Measurements from ENCODE around the gene CACFD1. TPM values are rescaled to one million over a fixed set of nuclear protein-coding genes. Genes with fewer than 3 reads are reported as not detected.

CACFD1 gene
- total and polyA plus RNA-seq, 2 donors (not counting 3 experiments of a cell fraction or from before 2014, with no cell fraction given): 9.7 to 11.5 TPM

GRCh38 chr9:133424187-133424586, 35.6 kb upstream of the CACFD1 start:
- CTCF ChIA-PET: no interaction called here
- dilution Hi-C loops (cut with MboI; ENCODE audit: extremely low pct_ligation_motif_present, low sequenced_read_pairs) (no loop called here), intact Hi-C loops (cut with micrococcal nuclease) (no loop called here)

GRCh38 chr9:133425049-133425632, 34.6 kb upstream of the CACFD1 start:
- Histone ChIP-seq H3K36me3 (ENCODE audit: control insufficient read depth in 2 of 2, extremely low read depth in 1 of 2, insufficient read depth in 2 of 2, low read length in 2 of 2) (no peaks in the 10 kb centered on the region), H3K27me3 (ENCODE audit: control insufficient read depth in 2 of 2, insufficient read depth in 2 of 2, low read length in 2 of 2) (peaks cover 9 to 18% of the 10 kb centered on the region in 2 experiments), H3K9me3 (replicated peaks; ENCODE audit: control insufficient read depth, insufficient read depth, low read length) (no peaks in the 10 kb centered on the region), H3K27ac (ENCODE audit: insufficient read depth, low read depth, low read length) (no peak overlapping the region), H3K9ac (replicated peaks; ENCODE audit: extremely low read depth, insufficient read depth, low read length) (no peak overlapping the region), H3K4me3 (replicated peaks in 1 of 3; ENCODE audit: insufficient read depth in 1 of 3, low read depth in 1 of 3, low read length in 3 of 3) (no peak overlapping the region), H3K4me2 (ENCODE audit: insufficient read depth, low read length) (no peak overlapping the region), H3K9me1 (replicated peaks; ENCODE audit: control insufficient read depth, extremely low read depth, insufficient read depth, low read length) (no peaks in the 10 kb centered on the region), H3K79me2 (ENCODE audit: control insufficient read depth, insufficient read depth, low read length) (no peaks in the 10 kb centered on the region), H4K20me1 (replicated peaks; ENCODE audit: control insufficient read depth, extremely low read depth, insufficient read depth, low read length) (no peaks in the 10 kb centered on the region), H3K4me1 (ENCODE audit: control insufficient read depth, extremely low read depth, insufficient read depth, low read length) (no peaks in the 10 kb centered on the region), H2AFZ (ENCODE audit: low read depth, low read length) (no peak overlapping the region)
- POLR2A ChIA-PET: no interaction called here
- dilution Hi-C loops (cut with MboI; ENCODE audit: extremely low pct_ligation_motif_present, low sequenced_read_pairs) (no loop called here), intact Hi-C loops (cut with micrococcal nuclease) (no loop called here)
- FAIRE-seq (no peak), DNase-seq (ENCODE audit: low read depth, low spot score) (no peak)
- CTCF ChIA-PET: no interaction called here
- no TSS peak for BruUV-seq (replicated peaks)
- TF ChIP-seq MYC (IDR thresholded peaks at IDR 0.05; ENCODE audit: low read depth, low read length): no peak
- TF ChIP-seq GATA2 (IDR thresholded peaks at IDR 0.05; ENCODE audit: insufficient read depth, insufficient read length, low read depth, low read length): no peak
- no peak for TF ChIP-seq FOS (IDR thresholded peaks at IDR 0.05; ENCODE audit: borderline replicate concordance, insufficient read depth, low read length)
- no peak for TF ChIP-seq JUN (IDR thresholded peaks at IDR 0.05; ENCODE audit: borderline replicate concordance, insufficient read depth, insufficient read length, low read depth)
- TF ChIP-seq POLR2A (IDR thresholded peaks at IDR 0.05; ENCODE audit: low read depth, low read length): no peak
- TF ChIP-seq POLR2AphosphoS5 (IDR thresholded peaks at IDR 0.05; ENCODE audit: insufficient read depth, low read depth, low read length): no peak
- no peak for TF ChIP-seq MAX (IDR thresholded peaks at IDR 0.05; ENCODE audit: insufficient read depth, insufficient read length)
- no peak for TF ChIP-seq CTCF (IDR thresholded peaks at IDR 0.05; ENCODE audit: extremely low read depth in 1 of 2, insufficient read depth in 1 of 2, low read depth in 1 of 2, low read length in 2 of 2)
- TF ChIP-seq EZH2 (IDR thresholded peaks at IDR 0.05; ENCODE audit: borderline replicate concordance, low read depth, low read length, severe bottlenecking): no peak

More at GRCh38 chr9:133424187-133424586, 35.6 kb upstream of the CACFD1 start:
- Histone ChIP-seq H3K9me1 (replicated peaks; ENCODE audit: control insufficient read depth, extremely low read depth, insufficient read depth, low read length) (no peaks in the 10 kb centered on the region), H3K9ac (replicated peaks; ENCODE audit: extremely low read depth, insufficient read depth, low read length) (no peak overlapping the region), H2AFZ (ENCODE audit: low read depth, low read length) (no peak overlapping the region), H3K4me1 (ENCODE audit: control insufficient read depth, extremely low read depth, insufficient read depth, low read length) (no peaks in the 10 kb centered on the region), H3K36me3 (ENCODE audit: control insufficient read depth in 2 of 2, extremely low read depth in 1 of 2, insufficient read depth in 2 of 2, low read length in 2 of 2) (no peaks in the 10 kb centered on the region), H3K79me2 (ENCODE audit: control insufficient read depth, insufficient read depth, low read length) (no peaks in the 10 kb centered on the region), H3K9me3 (replicated peaks; ENCODE audit: control insufficient read depth, insufficient read depth, low read length) (no peaks in the 10 kb centered on the region), H4K20me1 (replicated peaks; ENCODE audit: control insufficient read depth, extremely low read depth, insufficient read depth, low read length) (no peaks in the 10 kb centered on the region), H3K4me3 (replicated peaks in 1 of 3; ENCODE audit: insufficient read depth in 1 of 3, low read depth in 1 of 3, low read length in 3 of 3) (no peak overlapping the region), H3K27ac (ENCODE audit: insufficient read depth, low read depth, low read length) (no peak overlapping the region), H3K4me2 (ENCODE audit: insufficient read depth, low read length) (no peak overlapping the region), H3K27me3 (ENCODE audit: control insufficient read depth in 2 of 2, insufficient read depth in 2 of 2, low read length in 2 of 2) (peaks cover 9 to 13% of the 10 kb centered on the region in 2 experiments)
- POLR2A ChIA-PET: no interaction called here
- TF ChIP-seq FOS (IDR thresholded peaks at IDR 0.05; ENCODE audit: borderline replicate concordance, insufficient read depth, low read length): no peak
- TF ChIP-seq POLR2AphosphoS5 (IDR thresholded peaks at IDR 0.05; ENCODE audit: insufficient read depth, low read depth, low read length): no peak
- no peak for TF ChIP-seq EZH2 (IDR thresholded peaks at IDR 0.05; ENCODE audit: borderline replicate concordance, low read depth, low read length, severe bottlenecking)
- DNase-seq (ENCODE audit: low read depth, low spot score) (no peak), FAIRE-seq (no peak)
- BruUV-seq (replicated peaks): no TSS peak

All from endothelial cell of umbilical vein (primary cell).